HEK293 (cell line): Measurements from ENCODE around the gene SKOR1.

ENCODE experiments used
- CTCF ChIA-PET: fragments of 350-600 bp; formaldehyde crosslinking; extraction: SDS; loops from one replicate; lab custom pipeline; 2021; ENCODE audit warnings: antibody characterized with exemption; lab: Yijun Ruan, JAX
- POLR2A ChIA-PET: fragments of 300-600 bp; formaldehyde crosslinking; extraction: SDS; loops from one replicate; lab custom pipeline; 2020; ENCODE audit warnings: antibody characterized with exemption, inconsistent platforms; lab: Yijun Ruan, JAX
- H3K27ac ChIP-seq: fragments of 200-500 bp; sonication (Bioruptor generic); 2 replicates; pipeline ENCODE4 v1.5.1; 2014; ENCODE audit warnings: low read depth, low read length, control low read depth, inconsistent platforms; ENCODE audit errors: extremely low read depth
- H3K36me3 ChIP-seq, 2 experiments: fragments of 200-500 bp in 1 of 2; sonication (Bioruptor generic) in 1 of 2; 1 replicate in 1 of 2; 2 replicates in 1 of 2; pipeline ENCODE4 v1.5.1; 2014 to 2017; ENCODE audit warnings: inconsistent platforms in 2 of 2, low read length in 2 of 2; ENCODE audit not compliant: control insufficient read depth in 2 of 2, insufficient read depth in 1 of 2
- H3K4me1 ChIP-seq: fragments of 200-500 bp; sonication (Bioruptor generic); 2 replicates; pipeline ENCODE4 v1.5.1; 2014; ENCODE audit warnings: mild to moderate bottlenecking, low read length, inconsistent platforms; ENCODE audit not compliant: control insufficient read depth, insufficient read depth
- H3K4me3 ChIP-seq: 2 replicates; pipeline ENCODE4 v1.5.1; 2011; ENCODE audit warnings: low read depth, mild to moderate bottlenecking, control low read depth, low read length, moderate library complexity
- H3K9me3 ChIP-seq: fragments of 200-500 bp; sonication (Bioruptor generic); 2 replicates; pipeline ENCODE4 v1.5.1; 2014; ENCODE audit warnings: low read depth, low read length, inconsistent platforms; ENCODE audit not compliant: control insufficient read depth, insufficient read depth
- KLF8 ChIP-seq: fragments of 450-650 bp; formaldehyde crosslinking; IDR thresholded peaks from 2 replicates; pipeline ENCODE4 v1.5.1; 2016; ENCODE audit warnings: missing biosample characterization, missing genetic modification characterization
- SALL2 ChIP-seq: fragments of 450-650 bp; formaldehyde crosslinking; IDR thresholded peaks from 2 replicates; pipeline ENCODE4 v1.5.0; 2017; ENCODE audit warnings: missing biosample characterization, mild to moderate bottlenecking, missing genetic modification characterization, borderline replicate concordance
- YY2 ChIP-seq: fragments of 450-650 bp; formaldehyde crosslinking; IDR thresholded peaks from 2 replicates; pipeline ENCODE4 v1.5.1; 2016; ENCODE audit warnings: missing biosample characterization, missing genetic modification characterization
- ZFP3 ChIP-seq: fragments of 450-650 bp; formaldehyde crosslinking; IDR thresholded peaks from 2 replicates; pipeline ENCODE4 v1.5.1; 2016; ENCODE audit warnings: low read depth, missing biosample characterization, missing genetic modification characterization
- ZNF121 ChIP-seq: fragments of 450-650 bp; formaldehyde crosslinking; IDR thresholded peaks from 2 replicates; pipeline ENCODE4 v1.5.1; 2016; ENCODE audit warnings: missing biosample characterization, missing genetic modification characterization
- ZNF140 ChIP-seq: fragments of 450-650 bp; formaldehyde crosslinking; IDR thresholded peaks from 2 replicates; pipeline ENCODE4 v1.5.1; 2016; ENCODE audit warnings: missing biosample characterization, missing genetic modification characterization
- ZNF19 ChIP-seq: fragments of 450-650 bp; formaldehyde crosslinking; IDR thresholded peaks from 2 replicates; pipeline ENCODE4; 2016; ENCODE audit warnings: missing biosample characterization, missing genetic modification characterization, low read depth
- ZNF202 ChIP-seq: fragments of 450-650 bp; formaldehyde crosslinking; IDR thresholded peaks from 2 replicates; pipeline ENCODE4 v1.5.1; 2016; ENCODE audit warnings: missing biosample characterization, missing genetic modification characterization, borderline replicate concordance
- ZNF302 ChIP-seq: fragments of 450-650 bp; formaldehyde crosslinking; IDR thresholded peaks from 2 replicates; pipeline ENCODE4 v1.5.1; 2016; ENCODE audit warnings: missing biosample characterization, missing genetic modification characterization, low read depth
- ZNF394 ChIP-seq: fragments of 450-650 bp; formaldehyde crosslinking; IDR thresholded peaks from 2 replicates; pipeline ENCODE4 v1.5.1; 2016; ENCODE audit warnings: missing biosample characterization, missing genetic modification characterization, mild to moderate bottlenecking, moderate library complexity, borderline replicate concordance
- ZNF561 ChIP-seq: fragments of 450-650 bp; IDR thresholded peaks from 2 replicates; pipeline ENCODE4 v1.5.1; 2018; ENCODE audit warnings: missing biosample characterization, missing genetic modification characterization, borderline replicate concordance
- ZNF600 ChIP-seq: fragments of 450-650 bp; formaldehyde crosslinking; IDR thresholded peaks from 2 replicates; pipeline ENCODE4 v1.5.1; 2016; ENCODE audit warnings: missing biosample characterization, missing genetic modification characterization
- ZNF621 ChIP-seq: fragments of 450-650 bp; formaldehyde crosslinking; IDR thresholded peaks from 2 replicates; pipeline ENCODE4 v1.5.1; 2017; ENCODE audit warnings: missing biosample characterization, missing genetic modification characterization
- ZNF623 ChIP-seq: fragments of 450-650 bp; formaldehyde crosslinking; IDR thresholded peaks from 2 replicates; pipeline ENCODE4 v1.5.1; 2016; ENCODE audit warnings: missing biosample characterization, missing genetic modification characterization
- ZNF677 ChIP-seq: fragments of 450-650 bp; IDR thresholded peaks from 2 replicates; pipeline ENCODE4 v1.5.0; 2018; ENCODE audit warnings: missing biosample characterization, mild to moderate bottlenecking, missing genetic modification characterization, moderate library complexity
- TF ChIP-seq, protein P1 (sequence below): fragments of 450-650 bp; formaldehyde crosslinking; IDR thresholded peaks from 2 replicates; pipeline ENCODE4 v1.5.1; 2016; ENCODE audit warnings: missing biosample characterization, missing genetic modification characterization
- TF ChIP-seq, protein P2 (sequence below): fragments of 450-650 bp; formaldehyde crosslinking; IDR thresholded peaks from 2 replicates; pipeline ENCODE4 v1.5.1; 2016; ENCODE audit warnings: missing biosample characterization, missing genetic modification characterization
- TF ChIP-seq, protein P3 (sequence below): fragments of 450-650 bp; formaldehyde crosslinking; IDR thresholded peaks from 2 replicates; pipeline ENCODE4 v1.5.1; 2016; ENCODE audit warnings: missing biosample characterization, missing genetic modification characterization, low read depth
- TF ChIP-seq, protein P4 (sequence below): fragments of 450-650 bp; IDR thresholded peaks from 2 replicates; pipeline ENCODE4 v1.5.1; 2018; ENCODE audit warnings: missing biosample characterization, mild to moderate bottlenecking, missing genetic modification characterization
- TF ChIP-seq, protein P5 (sequence below): fragments of 450-650 bp; formaldehyde crosslinking; IDR thresholded peaks from 2 replicates; pipeline ENCODE4 v1.5.1; 2016; ENCODE audit warnings: missing biosample characterization, missing genetic modification characterization, borderline replicate concordance
- TF ChIP-seq, protein P6 (sequence below): fragments of 450-650 bp; formaldehyde crosslinking; IDR thresholded peaks from 2 replicates; pipeline ENCODE4 v1.5.1; 2016; ENCODE audit warnings: missing biosample characterization, missing genetic modification characterization

Gene SKOR1

DNA sequence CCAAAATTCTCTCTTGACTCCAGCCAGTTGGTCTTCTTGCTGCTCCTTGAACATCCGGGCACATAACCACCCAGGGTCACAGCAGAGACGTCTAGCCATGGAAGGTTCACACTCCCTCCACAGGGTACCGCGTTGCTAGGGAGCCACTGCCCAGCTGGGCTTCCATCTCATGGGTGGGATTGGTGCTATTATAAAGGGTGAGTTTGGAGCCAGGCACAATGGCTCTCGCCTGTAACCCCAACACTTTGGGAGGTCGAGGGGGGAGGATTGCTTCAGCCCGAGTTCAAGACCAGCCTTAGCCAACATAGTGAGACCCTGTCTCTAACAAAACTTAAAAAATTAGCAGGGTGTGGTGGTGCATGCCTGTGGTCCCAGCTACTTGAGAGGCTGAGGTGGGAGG is 17.5 kb upstream of the SKOR1 start (continued):
- TF ChIP-seq, protein P1, sequence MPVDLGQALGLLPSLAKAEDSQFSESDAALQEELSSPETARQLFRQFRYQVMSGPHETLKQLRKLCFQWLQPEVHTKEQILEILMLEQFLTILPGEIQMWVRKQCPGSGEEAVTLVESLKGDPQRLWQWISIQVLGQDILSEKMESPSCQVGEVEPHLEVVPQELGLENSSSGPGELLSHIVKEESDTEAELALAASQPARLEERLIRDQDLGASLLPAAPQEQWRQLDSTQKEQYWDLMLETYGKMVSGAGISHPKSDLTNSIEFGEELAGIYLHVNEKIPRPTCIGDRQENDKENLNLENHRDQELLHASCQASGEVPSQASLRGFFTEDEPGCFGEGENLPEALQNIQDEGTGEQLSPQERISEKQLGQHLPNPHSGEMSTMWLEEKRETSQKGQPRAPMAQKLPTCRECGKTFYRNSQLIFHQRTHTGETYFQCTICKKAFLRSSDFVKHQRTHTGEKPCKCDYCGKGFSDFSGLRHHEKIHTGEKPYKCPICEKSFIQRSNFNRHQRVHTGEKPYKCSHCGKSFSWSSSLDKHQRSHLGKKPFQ = no peak
- TF ChIP-seq ZFP3 (tag by site-specific recombination) = no peak
- TF ChIP-seq, protein P2, sequence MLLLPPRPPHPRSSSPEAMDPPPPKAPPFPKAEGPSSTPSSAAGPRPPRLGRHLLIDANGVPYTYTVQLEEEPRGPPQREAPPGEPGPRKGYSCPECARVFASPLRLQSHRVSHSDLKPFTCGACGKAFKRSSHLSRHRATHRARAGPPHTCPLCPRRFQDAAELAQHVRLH (tag by site-specific recombination) = no peak
- TF ChIP-seq YY2 = no peak
- no peak for TF ChIP-seq ZNF302 (tag by site-specific recombination)
- no peak for TF ChIP-seq ZNF623 (tag by site-specific recombination)
- no peak for TF ChIP-seq SALL2 (tag by site-specific recombination)
- no peak for TF ChIP-seq ZNF561

DNA sequence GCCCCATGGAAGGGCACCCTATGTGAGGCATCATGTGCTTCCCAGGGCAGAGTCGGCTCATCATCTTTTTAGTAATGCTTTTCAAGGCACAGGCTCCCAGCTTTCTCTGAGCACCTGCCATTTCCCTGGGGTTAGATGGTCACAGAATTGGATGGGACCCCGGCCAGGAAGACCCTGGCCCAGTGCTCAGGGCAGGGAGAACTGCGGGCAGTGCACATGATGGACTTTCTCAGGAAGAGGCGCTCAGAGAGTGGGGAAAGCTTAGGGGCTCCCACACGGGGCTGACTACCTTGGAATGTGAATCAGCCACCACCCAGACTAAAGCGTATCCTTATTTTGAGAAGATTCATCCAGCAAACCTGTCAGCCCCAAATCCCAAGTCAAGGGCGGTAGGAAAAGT is 16.5 kb upstream of the SKOR1 start:
- Histone ChIP-seq H3K27ac (no peak overlapping the region), H3K4me1 (peaks cover 6% of the 10 kb centered on the region; the same call in 1 of the 2 replicates), H3K9me3 (no peaks in the 10 kb centered on the region), H3K36me3 (no peaks in the 10 kb centered on the region), H3K4me3 (no peak overlapping the region)
- POLR2A ChIA-PET = no interaction called here
- CTCF ChIA-PET = interaction anchor here (0.6 kb wide), 1 partner anchor 531 kb away, joined by 3 read pairs; no protein-coding TSS in a partner anchor
- TF ChIP-seq, protein P3, sequence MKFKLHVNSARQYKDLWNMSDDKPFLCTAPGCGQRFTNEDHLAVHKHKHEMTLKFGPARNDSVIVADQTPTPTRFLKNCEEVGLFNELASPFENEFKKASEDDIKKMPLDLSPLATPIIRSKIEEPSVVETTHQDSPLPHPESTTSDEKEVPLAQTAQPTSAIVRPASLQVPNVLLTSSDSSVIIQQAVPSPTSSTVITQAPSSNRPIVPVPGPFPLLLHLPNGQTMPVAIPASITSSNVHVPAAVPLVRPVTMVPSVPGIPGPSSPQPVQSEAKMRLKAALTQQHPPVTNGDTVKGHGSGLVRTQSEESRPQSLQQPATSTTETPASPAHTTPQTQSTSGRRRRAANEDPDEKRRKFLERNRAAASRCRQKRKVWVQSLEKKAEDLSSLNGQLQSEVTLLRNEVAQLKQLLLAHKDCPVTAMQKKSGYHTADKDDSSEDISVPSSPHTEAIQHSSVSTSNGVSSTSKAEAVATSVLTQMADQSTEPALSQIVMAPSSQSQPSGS (tag by site-specific recombination) = no peak
- TF ChIP-seq ZNF19 (tag by site-specific recombination) = no peak
- no peak for TF ChIP-seq ZNF140 (tag by site-specific recombination)
- no peak for TF ChIP-seq ZNF202
- TF ChIP-seq, protein P4, sequence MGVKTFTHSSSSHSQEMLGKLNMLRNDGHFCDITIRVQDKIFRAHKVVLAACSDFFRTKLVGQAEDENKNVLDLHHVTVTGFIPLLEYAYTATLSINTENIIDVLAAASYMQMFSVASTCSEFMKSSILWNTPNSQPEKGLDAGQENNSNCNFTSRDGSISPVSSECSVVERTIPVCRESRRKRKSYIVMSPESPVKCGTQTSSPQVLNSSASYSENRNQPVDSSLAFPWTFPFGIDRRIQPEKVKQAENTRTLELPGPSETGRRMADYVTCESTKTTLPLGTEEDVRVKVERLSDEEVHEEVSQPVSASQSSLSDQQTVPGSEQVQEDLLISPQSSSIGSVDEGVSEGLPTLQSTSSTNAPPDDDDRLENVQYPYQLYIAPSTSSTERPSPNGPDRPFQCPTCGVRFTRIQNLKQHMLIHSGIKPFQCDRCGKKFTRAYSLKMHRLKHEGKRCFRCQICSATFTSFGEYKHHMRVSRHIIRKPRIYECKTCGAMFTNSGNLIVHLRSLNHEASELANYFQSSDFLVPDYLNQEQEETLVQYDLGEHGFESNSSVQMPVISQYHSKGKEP (tag by site-specific recombination) = no peak
- no peak for TF ChIP-seq ZNF600 (tag by site-specific recombination)
- no peak for TF ChIP-seq ZNF677 (tag by site-specific recombination)
- TF ChIP-seq, protein P5, sequence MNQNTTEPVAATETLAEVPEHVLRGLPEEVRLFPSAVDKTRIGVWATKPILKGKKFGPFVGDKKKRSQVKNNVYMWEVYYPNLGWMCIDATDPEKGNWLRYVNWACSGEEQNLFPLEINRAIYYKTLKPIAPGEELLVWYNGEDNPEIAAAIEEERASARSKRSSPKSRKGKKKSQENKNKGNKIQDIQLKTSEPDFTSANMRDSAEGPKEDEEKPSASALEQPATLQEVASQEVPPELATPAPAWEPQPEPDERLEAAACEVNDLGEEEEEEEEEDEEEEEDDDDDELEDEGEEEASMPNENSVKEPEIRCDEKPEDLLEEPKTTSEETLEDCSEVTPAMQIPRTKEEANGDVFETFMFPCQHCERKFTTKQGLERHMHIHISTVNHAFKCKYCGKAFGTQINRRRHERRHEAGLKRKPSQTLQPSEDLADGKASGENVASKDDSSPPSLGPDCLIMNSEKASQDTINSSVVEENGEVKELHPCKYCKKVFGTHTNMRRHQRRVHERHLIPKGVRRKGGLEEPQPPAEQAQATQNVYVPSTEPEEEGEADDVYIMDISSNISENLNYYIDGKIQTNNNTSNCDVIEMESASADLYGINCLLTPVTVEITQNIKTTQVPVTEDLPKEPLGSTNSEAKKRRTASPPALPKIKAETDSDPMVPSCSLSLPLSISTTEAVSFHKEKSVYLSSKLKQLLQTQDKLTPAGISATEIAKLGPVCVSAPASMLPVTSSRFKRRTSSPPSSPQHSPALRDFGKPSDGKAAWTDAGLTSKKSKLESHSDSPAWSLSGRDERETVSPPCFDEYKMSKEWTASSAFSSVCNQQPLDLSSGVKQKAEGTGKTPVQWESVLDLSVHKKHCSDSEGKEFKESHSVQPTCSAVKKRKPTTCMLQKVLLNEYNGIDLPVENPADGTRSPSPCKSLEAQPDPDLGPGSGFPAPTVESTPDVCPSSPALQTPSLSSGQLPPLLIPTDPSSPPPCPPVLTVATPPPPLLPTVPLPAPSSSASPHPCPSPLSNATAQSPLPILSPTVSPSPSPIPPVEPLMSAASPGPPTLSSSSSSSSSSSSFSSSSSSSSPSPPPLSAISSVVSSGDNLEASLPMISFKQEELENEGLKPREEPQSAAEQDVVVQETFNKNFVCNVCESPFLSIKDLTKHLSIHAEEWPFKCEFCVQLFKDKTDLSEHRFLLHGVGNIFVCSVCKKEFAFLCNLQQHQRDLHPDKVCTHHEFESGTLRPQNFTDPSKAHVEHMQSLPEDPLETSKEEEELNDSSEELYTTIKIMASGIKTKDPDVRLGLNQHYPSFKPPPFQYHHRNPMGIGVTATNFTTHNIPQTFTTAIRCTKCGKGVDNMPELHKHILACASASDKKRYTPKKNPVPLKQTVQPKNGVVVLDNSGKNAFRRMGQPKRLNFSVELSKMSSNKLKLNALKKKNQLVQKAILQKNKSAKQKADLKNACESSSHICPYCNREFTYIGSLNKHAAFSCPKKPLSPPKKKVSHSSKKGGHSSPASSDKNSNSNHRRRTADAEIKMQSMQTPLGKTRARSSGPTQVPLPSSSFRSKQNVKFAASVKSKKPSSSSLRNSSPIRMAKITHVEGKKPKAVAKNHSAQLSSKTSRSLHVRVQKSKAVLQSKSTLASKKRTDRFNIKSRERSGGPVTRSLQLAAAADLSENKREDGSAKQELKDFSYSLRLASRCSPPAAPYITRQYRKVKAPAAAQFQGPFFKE = no peak
- no peak for TF ChIP-seq ZNF121
- no peak for TF ChIP-seq ZNF394 (tag by site-specific recombination)
- no peak for TF ChIP-seq KLF8 (tag by site-specific recombination)
- no peak for TF ChIP-seq ZNF621 (tag by site-specific recombination)
- TF ChIP-seq, protein P6, sequence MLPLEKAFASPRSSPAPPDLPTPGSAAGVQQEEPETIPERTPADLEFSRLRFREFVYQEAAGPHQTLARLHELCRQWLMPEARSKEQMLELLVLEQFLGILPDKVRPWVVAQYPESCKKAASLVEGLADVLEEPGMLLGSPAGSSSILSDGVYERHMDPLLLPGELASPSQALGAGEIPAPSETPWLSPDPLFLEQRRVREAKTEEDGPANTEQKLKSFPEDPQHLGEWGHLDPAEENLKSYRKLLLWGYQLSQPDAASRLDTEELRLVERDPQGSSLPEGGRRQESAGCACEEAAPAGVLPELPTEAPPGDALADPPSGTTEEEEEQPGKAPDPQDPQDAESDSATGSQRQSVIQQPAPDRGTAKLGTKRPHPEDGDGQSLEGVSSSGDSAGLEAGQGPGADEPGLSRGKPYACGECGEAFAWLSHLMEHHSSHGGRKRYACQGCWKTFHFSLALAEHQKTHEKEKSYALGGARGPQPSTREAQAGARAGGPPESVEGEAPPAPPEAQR (tag by site-specific recombination) = no peak
